HG03095 (cell line): ENCODE results near the gene BLMH.
A peak's percentile ranks its signal among the peaks of the same experiment; 100 is the strongest.

Experiments
- ATAC-seq: cut with Tn5 transposase; IDR thresholded peaks from one replicate; pipeline ENCODE4 v1.9.1; 2021; ENCODE audit warnings: moderate library complexity; ENCODE audit not compliant: unreplicated experiment

The BLMH gene, protein sequence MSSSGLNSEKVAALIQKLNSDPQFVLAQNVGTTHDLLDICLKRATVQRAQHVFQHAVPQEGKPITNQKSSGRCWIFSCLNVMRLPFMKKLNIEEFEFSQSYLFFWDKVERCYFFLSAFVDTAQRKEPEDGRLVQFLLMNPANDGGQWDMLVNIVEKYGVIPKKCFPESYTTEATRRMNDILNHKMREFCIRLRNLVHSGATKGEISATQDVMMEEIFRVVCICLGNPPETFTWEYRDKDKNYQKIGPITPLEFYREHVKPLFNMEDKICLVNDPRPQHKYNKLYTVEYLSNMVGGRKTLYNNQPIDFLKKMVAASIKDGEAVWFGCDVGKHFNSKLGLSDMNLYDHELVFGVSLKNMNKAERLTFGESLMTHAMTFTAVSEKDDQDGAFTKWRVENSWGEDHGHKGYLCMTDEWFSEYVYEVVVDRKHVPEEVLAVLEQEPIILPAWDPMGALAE

DNA sequence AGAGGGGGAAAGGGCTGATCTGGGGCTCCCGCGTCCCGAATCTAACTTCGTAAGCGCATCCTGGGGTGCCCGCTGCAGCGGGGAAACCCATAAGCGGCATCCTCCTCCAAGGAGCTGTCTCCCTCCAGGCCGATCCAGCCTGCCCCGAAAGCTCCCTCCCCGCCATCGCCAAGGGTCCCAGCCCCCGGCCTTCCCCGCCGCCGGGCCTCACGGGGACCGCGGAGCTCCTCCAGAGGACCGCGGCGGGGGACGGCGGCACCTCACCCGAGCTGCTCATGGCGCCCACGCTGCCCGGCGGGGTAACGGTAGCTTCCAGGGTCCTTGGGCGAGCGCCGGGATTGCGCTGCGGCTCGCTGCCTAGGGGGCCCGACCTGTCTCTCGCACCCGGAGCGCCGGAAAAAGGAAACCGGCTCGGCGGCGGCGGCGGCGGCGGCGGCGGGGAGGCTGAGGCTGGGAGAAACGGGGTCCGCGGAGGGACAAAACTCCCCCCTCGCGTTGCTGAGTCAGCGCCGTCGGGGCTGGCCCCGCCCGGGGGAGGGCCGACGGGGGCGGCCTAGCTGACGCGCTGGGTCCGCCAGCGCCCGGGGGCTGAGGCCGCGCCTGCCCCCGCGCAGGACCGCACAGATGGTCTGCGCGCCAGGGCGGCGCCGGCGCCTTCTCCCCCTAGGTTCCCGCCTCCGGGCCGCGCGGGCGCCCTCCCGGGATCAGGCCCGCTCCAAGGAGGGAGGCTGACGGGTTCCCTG is at the start of gene BLMH:
BLMH (minus strand) TSS at position 402 of the 743 bp plus-strand sequence; CDS start at position 277, 125 bp downstream.
- ATAC-seq, result peak; percentile 57

DNA sequence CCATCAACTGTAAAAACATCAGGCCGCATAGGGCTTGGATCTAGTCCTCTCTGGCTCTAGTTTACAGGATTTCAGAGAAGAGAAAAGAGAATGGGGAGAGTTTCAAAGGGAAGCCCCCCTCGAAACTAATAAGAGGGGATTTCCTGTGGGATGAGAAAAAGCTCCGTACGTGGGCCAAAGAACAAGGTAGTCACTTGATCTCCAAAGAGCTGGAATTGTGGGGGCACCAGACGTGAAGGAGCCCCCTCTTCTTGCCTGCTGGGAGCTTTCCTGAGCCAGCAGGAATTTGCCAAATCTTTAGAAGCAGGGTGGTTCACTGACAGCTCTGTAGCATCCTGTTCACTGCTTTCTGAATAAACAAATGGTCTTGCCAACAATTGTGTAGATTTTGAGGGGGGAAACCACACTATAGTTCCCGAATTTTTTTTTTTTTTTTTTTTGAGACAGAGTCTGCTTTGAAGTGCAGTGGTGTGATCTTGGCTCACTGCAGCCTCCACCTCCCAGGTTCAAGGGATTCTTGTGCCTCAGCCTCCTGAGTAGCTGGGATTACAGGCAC is 49.1 kb upstream of the BLMH start:
- ATAC-seq, result no peak

DNA sequence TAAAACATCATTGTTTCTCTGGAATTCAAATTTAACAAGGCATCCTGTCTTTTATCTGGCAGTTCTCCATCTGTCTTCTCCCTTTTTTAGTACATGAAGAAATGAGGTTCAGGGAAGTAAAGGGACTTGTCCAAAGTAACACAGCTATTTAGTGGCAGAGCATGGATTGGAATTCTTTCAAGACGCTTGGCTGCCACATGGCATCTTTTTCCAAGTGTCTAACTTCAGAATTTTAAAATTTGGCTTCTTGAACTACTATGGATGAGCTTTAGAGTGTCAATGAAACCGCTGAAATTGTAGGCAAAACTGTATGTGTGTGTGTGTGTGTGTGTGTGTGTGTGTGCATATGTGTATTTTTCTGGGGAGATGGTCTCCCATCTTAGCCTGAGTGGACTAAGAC is 47.3 kb upstream of the BLMH start:
- ATAC-seq, result no peak

DNA sequence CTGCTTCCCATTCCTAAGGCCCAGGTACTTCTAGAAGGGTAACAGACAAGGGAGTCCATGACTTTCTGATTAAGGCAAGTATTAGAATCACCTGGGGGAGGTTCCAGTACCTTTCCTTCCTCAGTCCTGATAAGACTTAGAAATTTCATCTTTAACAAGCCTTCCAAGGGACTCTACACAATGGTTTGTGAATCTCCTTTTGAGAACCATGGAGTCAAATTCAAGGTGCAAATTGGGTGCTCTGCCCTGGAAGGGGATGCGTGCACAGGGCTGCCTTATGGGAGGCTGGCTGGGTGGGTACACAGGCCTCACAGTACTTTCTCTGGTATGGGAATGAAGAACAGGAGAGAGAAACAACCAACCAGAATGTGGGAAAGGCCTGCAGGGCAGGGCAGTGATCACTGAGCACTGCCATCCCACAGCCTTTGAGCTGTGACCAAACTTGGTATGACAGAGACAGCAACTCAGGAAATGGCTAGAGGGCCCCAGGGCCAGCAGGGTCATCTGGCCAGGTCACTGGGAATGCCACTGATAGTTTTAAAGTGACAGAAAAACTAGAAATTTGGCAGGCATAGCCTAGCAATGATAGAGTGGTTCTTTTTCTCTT is 45.8 kb upstream of the BLMH start:
- no peak for ATAC-seq

DNA sequence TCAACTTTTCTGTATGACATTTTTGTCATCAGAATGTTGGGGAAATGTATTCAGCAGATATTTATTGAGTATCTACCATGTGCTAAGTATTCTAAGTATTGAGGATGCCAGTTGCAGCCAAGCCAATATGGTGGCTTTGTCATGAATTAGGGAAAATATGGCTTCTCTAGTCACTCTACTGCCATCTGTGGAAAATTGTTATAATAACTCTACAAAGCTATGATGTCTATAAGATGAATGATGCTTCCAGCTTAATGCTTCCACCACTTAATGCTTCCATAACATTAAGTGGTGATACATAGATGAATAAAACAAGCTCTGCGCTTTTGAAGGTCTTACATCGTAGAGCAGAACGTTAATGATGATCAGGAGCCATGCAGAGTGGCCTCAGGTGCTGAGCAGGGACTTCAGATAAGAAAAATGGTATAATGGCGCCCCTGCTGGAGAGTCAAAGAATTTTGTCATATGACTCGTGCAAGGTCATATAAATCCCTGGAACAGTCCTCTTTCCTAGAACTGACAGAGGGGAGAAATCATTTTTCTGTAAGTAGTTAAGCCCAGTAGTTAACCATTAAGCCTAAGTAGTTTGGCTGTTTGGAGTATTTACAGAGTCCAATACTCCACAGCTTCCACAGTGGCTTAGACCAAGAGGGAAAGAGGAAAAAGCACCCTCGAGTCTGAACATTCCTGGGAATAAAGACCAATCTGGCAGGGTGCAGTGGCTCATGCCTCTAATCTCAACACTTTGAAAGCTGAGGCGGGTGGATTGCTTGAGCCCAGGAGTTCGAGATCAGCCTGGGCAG is 44.8 kb upstream of the BLMH start:
- ATAC-seq, result no peak

DNA sequence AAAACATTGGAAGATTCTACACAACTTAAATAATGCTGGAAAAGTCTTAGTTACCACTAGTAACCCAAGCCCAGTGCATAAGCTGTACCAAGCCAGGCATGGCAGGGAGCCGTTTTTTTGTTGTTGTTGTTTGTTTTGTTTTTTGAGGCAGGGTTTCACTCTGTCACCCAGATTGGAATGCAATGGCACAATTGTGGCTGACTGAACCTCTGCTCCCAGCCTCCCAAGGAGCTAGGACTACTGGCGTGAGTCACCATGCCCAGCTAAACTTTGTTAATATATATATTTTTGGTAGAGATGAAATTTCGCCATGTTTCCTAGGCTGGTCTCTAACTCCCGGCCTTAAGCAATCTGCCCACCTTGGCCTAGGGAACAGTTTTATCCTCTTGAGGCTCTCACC is 42.7 kb upstream of the BLMH start:
- no peak for ATAC-seq

DNA sequence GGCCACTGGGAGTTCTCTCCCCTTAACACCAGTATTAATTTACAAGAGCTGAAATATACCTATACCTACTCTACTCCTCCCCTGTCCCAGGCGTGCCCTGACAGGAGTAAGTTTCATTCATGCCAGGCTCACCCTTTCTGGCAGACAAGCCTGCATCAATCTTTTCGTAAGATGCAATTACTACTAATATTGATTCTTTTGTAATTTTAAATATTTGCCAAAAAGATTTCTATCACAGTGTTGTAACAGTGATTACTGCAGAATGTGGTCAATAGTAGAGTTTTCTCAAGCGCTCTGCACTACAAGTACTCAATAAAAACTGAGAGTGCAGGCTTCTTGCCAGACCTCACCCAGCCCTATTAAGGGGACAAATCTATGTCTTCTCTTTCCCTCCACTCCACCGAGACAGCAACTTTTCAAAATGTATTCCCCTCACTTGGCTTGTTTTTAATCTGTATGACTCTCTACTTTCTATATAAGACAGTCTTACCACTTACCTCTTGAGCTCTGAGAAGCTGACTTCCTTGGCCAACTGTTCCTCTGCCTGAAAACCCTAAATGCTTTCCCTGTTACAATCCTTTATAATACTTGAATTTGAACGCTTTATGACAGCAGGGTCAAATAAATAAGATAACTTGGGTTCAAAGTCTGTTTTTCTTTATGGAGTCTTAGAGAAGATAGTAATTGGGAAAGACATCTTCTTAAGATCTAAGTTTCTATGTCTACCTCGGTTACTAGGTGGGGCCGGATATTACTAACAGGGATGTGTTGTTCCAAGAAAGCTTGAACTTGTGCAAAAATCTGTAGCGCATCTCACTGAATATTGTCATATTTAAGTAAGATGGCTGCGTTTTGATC is 42.0 kb upstream of the BLMH start, which contains the start of gene TMIGD1:
TMIGD1 (minus strand) TSS at position 555 of the 858 bp plus-strand sequence. CDS start 1,924 bp downstream, outside the sequence.
- no peak for ATAC-seq

DNA sequence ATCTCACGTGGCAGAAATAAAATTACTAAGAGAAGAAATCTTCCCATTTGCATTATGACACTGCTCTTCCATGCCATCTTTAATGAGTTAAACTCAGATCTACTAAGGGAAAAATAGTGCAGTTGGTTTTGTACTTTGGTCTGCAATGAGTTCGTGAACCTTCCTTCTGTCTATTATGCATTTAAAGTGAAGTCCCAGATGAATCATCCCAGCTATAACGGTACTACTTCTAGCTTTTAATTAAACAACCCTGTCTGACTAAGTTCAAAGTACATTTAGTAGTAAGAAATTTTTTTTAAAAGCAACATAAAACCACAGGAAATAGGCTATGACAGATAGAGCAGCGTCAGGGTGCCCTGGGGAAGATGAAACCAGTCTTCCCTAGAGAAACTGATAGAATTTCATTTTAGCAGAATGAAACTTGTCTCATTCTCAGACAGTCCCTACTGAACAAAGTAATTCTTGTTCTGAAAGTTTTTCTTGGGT is 40.4 kb upstream of the BLMH start:
- peak; percentile 48 for ATAC-seq

DNA sequence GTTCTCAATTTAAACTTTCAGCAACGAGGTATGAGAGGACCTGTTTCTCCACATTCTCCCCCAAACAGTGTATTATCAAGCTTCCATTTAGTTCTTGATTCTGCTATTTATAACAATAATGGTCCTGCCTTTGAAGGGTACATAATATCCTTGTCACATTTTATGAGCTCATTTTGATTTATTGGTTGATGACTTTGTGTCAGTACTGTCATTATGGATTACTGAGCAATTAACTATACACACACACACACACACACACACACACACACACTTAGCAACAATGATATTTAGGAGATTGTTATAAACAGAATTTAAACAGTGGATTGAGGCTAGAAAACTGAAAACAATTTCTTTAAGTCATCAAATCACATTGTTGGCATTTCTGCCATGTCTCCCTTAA is 35.1 kb upstream of the BLMH start:
- ATAC-seq, result no peak

DNA sequence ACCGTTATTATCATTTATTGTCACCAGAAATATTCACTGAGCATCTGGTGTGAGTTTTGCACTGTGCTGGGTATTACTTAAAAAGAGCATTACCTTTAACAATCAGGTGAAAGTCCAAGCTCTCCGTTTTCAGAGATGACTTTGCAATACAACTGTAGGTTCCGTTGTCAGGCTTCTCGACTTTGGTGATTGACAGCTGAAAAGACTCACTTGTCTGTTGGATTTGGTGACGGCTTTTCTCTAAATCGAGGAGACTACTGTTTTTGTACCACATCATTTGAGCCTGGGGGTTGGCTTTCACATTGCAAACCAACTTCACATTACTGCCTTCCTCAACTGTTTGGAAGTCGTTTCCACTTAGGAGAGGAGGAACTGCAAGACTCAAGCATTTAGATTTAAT is 33.0 kb upstream of the BLMH start:
- no peak for ATAC-seq

DNA sequence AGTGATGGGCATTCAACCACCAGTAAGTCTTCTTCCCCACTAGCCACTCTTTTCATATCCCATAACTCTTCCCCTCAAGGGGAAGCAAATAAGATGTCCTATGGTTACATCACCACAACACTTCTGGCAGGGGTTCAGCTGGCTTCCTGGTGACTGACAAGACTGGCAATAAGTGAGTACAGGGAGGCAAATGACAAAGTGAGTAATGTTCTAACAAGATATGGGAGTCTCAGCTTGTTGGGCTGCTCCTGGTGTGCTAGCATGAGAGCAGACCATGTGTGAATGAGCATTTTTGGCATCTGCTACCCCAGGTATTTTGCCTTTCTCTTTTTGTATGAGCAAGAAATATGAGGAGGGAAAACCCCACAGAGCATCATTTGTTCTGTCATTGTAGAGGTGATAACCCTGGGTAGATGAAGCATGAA is 32.2 kb upstream of the BLMH start:
- no peak for ATAC-seq

DNA sequence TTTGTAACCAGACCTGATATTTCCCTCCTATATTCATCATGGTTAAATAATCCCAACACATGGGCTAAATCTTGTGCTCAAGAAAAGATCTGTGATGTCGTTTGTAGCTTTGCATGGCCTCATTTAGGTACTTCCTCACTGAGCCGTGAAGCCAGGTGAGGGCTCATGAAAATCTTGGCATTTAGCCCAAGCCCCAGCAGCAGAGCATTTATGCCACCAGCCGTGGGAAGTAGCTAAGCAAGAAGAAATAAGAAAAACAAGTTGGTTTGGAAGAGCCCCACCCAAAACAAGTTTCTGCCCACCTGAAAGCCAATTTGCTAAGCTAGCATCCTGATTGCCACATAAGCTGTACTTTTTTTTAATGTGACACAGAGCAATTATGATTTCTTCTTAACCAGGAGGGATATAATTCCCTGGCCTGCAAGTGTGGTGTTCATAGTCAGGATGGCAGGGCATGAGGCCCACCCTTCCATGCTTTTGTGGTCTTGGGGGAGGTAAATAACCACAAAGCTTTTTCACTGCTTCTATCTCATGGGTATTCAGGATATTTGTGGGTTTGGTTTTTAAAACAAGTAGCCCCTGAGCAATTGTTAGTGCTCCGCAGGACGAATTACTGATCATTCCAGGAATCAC is 31.6 kb upstream of the BLMH start:
- no peak for ATAC-seq

DNA sequence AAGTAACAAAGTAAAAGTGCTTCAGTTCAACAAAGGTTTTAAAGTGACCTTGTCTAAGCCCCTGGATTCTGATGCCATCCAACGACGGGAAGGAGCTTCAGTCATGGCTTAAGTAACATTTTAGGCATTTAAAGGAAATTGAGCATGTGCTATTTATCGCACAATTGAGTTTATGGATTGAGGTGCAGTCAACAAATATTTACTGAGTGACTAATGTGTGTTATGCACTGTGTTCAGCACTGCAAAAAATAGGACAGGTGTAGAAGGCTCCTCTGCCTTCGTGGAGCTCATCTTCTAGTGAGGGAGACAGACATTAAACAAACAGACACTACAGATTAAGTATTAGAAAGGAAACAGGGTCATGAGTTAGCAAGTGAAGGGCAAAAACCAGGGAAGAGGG is 29.6 kb upstream of the BLMH start:
- no peak for ATAC-seq

DNA sequence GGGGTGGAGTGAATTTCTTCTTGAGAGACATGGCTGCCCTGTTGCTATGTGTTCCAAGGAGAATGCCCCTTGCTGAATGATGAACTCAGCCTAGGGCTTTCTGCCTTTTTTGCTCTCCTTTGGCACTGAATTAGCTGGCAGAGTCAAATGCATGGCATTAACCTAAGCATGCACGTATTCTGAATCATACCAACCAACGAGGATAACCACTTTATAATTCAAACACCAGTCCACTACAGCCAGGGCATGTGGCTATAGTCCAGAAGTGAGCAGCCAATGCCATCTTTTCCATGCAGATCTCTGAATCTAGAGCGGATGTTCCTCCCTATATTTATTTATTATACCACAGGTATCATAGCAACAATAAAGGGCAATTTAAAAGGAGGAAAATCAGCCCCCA is 26.4 kb upstream of the BLMH start:
- no peak for ATAC-seq

DNA sequence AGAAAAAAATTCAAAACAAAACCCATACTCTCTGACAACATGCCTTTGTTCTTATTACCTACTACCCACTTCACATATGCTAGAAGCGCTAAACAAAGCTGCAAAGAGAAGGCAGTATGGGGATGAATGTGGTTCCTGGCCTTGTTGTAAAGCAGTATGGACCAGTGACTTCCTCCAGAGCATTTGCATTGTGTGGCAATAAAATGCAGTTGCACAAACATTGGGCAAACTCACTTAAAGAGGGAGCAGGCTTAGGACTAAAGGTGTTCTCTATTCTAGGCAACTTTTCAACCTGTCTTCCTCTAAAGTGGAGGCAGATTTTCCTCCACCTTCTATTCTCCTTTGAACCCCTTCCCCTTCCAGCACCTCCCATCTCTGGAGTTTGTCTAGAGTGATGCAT is 25.0 kb upstream of the BLMH start:
- ATAC-seq, result no peak

DNA sequence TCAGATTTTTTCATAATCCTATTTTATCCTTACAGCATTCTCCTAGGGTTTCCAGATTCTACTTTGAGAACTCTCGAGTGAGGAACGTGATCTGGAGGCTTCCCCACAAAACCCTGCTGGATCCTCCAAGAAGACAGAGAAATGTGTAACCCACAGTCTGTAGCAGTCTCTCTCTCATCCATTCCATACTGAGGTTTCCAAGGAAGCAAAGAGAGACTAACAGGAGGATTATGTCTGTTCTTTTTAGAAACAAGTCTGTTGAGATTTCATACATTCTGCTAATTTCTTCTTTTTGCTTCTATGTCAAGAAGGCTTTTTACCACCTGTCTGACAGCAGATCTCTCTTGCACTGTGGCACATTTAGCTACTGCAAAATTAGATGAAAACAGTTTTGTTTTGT is 23.4 kb upstream of the BLMH start:
- no peak for ATAC-seq

DNA sequence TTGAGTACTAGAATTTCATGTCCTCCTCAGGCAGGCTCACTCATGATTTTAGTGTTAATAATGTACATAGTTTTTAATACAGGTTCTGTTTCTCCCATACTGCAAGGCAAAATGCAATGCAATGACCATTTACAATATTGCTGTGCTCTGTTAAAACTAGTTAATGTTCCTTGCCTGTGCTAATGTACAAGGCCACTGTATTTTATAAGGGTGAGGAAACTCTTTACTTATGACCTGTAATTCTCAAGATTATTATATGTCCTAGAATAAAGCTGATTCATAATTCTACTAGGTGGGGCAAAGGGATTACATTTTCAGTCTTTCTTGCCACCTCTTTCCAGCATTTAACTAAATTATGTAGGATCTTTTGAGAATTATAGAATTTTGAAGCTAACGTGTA is 22.7 kb upstream of the BLMH start:
- ATAC-seq, result no peak

DNA sequence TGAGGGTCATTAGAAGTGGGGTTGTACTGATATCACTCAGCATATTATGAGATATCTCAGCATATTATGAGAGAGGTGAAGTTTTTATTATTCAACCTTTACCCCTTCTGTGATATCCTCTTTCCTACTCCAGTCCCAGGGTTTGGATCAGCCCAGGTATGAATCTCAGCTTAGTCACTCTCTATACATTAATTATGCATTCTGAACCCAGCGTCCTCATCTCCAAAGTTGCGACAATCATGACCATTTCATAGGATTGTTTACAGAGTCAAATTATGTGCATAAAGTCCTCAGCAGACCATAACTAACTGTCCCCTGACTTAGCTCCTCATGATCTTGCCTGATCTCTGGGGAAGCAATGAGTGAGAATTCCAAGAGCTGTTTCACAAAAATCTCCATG is 20.5 kb upstream of the BLMH start:
- ATAC-seq, result no peak

DNA sequence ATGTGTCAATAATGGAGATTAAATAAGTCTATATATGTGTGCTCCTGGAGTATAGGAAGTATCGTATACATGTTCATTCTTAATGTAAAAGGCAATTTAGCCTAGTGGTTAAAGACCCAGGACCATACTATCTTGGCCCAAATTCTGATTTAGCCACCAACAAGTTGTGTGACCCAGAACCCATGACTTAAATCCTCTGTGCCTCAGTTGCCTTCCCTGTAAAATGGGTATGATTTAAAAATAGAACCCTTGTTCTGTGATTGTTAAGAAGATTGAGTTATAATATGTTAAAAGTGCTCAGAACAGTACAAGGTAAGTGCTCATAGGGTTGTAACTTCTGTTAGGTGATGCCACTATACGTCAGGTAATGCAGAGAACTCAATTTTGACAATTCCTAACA is 18.8 kb upstream of the BLMH start:
- no peak for ATAC-seq
